Embryonic facial prominence (tissue), 1 donor: Measurements from ENCODE around the gene FAM124A.

ENCODE experiments used
- DNase-seq: peaks from one replicate; pipeline ENCODE4 v3.0.0-alpha.2; 2016; ENCODE audit errors: extremely low spot score

Gene FAM124A, protein sequence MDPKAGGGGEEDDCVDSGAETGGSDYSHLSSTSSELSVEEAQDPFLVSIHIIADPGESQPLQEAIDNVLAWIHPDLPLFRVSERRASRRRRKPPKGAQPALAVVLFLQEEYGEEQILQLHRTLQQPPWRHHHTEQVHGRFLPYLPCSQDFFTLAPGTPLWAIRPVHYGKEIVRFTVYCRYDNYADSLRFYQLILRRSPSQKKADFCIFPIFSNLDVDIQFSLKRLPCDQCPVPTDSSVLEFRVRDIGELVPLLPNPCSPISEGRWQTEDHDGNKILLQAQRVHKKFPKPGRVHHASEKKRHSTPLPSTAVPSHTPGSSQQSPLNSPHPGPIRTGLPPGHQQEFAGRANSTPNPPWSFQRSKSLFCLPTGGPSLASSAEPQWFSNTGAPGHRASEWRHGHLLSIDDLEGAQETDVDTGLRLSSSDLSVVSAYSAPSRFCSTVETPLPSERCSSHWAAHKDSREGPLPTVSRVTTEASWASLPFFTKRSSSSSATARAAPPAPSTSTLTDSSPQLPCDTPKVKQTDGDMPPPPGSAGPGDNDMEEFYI

DNA sequence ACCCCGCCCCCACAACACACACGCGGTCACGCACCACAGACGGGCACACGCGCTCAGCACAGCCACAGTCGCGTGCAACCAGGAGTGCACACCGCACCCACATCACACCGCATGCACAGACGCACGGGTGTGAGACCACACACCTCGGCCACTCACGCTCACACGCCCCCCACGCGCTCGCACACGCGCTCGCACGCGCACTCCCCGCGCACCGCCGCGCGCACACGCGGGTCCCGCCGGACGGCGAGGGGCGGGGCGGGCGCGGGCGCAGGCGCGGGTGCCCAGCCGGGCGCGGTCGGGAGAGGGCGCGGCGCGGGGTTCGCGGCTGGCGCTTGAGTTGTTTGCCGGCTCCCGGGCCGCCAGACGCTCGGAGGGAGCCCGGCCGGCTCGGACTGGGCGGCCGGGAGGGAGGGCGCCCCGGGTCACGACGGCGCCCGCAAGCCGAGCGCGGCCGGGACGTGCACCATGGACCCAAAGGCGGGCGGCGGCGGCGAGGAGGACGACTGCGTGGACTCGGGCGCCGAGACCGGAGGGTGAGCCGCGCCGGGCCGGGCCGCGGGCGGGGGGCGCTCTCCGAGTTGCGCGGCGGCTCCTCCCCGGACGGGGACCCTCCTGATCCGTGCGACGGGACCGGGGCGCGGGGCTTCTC lies at the start of gene FAM124A:
Gene FAM124A (plus strand): TSS at position 362 of the 649 bp plus-strand sequence. CDS start 104 bp downstream, at position 466.
- no peak for DNase-seq

DNA sequence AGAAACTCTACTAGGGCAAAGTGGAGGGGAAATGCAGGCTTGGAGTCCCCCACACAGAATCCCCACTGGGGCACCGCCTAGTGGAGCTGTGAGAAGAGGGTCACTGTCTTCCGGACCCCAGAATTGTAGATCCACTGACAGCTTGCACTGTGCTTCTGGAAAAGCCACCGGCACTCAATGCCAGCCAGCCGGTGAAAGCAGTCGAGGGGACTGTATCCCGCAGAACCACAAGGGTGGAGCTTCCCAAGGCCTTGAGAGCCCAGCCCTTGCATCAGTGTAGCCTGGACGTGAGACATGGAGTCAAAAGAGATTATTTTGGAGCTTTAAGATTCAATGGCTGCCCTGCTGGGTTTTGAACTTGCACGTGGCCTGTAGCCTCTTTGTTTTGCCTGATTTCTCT lies 47.2 kb upstream of the FAM124A start:
- DNase-seq: no peak

DNA sequence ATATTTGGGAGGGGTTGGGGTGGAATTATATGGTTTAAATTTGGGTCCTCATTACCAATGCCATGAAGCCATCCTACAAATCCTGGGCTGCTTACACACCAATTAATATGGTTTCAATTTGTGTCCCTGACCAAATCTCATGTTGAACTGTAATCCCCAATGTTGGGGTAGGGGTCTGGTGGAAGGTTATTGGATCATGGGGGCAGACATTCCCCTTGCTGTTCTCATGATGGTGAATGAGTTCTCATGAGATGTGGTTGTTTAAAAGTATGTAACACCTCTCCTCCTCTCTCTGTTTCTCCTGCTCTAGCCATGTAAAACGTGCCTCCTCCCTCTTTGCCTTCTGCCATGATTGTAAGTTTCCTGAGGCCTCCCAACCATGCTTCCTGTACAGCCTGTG lies 46.6 kb upstream of the FAM124A start:
- no peak for DNase-seq

DNA sequence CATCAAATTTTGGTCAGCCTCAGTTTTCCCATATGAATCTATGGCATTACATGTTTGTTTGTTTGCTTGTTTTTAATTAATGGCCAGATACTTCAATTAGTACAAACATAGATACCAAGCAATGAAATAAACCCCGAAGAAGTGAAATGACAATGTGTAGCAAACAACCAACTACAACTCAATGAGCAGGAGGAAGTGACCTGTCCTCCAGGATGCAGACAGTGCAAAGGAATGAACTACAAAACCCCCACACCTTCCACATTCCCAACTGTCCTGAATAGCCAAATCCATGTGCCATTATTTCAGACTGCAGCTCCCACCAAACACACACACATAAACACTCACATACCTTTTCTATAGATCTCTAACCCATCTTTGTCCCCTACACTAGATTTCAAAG lies 45.0 kb upstream of the FAM124A start:
- DNase-seq: no peak

DNA sequence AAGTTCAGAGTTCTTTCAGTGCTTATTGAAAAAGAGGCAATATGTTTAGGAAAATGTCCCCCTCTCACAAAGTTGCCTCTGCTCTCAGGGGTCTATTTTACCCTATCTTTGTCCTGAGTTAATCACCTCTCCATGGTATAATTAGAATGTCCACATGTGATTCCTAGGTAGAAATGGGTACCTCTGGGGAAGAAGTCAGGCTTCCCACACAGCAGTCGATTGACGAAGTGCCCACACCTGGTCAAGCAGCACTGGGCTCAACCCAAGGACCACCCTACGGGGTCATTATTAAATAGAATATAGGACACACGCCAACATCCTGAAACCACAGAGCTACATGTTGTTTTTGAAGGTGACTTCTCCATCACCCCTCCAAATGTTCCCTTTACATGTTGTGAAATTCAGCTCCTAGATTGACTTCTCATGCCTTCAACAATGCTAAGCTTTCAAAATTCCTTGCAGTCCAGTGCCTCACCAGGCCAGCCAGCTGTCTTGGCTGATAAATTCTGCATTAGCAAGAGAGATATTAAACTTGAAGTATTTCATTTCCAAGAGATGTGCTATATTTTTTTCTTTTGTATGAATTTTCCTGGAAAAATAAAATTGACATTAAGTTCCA lies 43.6 kb upstream of the FAM124A start:
- DNase-seq: no peak

DNA sequence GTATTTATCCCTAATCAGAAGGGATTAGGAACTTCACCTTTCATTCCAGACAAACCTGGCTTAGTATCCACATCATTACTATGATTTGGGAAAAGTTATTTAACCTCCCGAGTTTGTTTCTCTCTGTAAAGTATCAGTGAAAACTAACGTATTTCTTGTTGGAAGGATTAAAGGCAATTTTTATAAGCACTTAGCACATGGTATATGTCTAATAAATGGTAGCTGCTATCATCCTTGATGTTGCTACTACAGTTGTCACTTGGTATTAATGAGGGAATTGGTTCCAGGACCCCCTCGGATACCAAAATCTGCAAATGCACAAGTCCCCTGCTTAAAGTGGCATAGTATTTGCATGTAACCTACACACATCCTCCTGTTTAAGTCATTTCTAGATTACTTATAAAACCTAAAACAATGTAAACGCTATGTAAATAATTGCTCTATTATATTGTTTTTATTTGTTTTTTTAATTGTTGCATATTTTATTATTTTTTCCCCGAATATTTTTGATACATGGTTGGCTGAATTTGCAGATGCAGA lies 42.7 kb upstream of the FAM124A start:
- DNase-seq: no peak

DNA sequence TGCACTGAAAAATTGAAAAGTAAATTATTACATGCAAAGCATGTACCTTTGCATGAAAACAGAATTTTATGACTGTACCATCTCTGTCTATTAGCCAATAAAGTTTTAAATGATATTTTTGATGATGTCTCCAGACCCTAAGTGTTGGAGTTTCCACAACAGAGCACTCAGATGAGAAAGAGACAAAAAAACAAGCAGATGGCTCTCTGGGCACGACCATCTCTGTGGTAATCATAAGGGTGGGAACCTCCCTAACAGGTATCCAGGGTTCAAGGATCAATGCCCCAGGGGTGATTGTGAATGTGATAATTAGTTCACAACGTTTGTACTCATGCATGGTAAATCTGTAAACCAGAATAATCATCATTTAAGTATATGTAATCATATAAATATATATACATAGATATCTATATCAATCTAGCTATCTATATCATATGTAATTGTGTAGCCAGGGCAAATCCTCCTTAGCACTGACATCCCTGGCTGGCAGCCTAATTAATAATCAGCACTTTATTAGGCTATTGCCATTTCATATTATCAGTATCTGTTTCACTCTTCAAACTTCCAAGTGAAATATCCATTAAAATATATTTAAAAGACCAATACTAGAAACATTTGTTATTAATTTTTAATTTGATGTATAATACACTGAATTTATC lies 41.2 kb upstream of the FAM124A start:
- DNase-seq: no peak

DNA sequence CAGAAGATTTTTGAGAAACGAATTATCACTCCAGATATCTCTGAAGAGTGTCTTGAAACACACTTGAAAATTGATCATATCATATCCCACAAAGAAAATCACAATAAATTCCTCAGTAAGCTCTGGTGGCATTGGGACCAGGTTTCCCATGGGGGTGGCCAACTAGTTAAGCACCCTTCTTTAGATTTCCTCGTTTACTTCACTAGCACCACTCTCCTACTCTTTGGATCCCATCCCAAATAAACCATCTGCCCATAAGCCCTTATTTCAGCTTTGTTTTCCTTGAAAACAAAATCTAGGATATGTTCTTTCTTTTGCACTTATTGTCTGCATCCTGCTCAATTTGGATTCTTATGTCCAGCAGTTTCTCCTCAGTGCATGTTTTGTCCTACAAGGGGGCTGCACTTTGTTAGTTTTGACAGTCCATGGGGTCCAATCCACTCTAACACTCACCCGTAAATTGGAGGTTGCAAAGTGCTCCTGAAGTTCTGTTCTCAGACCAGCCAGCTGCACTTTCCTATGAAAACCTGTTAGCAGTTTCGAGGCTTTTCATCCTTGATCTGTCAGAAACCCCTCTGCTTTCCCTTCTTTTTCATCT lies 40.3 kb upstream of the FAM124A start:
- no peak for DNase-seq

DNA sequence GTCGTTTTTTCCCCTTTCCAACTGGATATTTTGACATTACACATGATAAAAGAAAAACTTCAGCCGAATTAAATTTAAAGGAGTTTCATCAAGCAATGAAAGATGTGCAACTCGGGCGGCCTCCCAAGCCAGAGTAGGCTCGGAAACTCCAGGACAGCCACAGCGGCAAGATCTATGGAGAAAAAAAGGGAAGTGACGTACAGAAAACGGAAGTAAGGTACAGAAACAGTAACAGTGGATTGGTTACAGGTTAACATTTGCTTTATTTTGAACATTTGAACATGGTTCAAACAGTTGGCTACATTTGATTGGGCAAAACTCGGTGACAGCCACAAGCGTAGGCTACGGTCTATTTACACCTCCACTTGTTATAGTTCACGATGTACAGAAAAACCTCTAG lies 30.5 kb upstream of the FAM124A start:
- no peak for DNase-seq

DNA sequence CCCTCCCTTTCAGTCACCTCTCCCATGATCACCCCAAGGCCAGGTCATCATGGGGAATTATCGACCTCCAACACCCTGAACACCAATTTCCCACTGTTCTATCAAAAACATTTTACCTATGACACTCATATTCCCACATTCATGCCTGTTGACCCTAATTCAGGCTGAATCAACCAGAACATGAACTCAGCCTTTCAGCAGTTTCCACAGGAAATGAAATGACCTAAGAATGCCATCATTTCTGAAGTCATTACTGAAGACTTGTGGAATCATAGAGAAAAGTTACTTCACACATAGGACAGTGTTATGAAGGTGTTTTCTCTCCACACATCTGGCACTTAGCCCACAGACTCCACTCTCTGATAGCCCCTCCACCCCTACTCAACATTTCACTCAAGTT lies 29.9 kb upstream of the FAM124A start:
- no peak for DNase-seq

DNA sequence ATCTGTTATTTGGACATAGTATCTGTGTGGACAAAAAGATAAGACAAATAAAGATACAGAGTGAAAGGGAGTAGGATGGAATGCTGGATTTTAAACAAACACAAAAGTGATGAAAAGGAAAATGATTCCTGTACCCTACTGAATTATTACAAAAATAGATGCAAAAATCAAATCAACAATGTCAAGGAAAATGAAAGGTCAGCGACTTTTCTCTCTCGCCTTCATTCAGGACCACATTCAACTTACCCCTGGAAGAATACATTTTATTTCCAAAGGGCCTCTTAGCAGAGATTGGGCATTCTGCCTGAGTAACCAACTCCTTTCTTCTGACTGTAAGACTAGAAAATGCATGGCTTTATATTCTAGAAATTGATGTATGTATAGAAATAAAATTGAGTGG lies 28.8 kb upstream of the FAM124A start:
- no peak for DNase-seq

DNA sequence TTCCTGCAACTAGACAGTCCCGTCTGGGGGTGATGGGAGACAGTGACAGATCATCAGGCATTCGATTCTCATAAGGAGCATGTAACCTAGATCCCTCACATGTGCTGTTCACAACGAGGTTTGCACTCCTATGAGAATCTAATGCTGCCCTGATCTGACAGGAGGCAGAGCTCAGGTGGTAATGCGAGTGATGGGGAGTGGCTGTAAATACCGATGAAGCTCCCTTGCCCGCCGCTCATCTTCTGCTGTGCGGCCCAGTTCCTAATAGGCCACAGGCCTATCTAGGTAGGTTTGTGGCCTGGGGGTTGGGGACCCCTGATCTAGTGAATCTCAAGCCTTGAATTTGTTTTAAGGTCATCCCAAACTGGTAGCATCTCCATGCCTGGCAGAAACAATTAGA lies 27.3 kb upstream of the FAM124A start:
- DNase-seq: no peak

DNA sequence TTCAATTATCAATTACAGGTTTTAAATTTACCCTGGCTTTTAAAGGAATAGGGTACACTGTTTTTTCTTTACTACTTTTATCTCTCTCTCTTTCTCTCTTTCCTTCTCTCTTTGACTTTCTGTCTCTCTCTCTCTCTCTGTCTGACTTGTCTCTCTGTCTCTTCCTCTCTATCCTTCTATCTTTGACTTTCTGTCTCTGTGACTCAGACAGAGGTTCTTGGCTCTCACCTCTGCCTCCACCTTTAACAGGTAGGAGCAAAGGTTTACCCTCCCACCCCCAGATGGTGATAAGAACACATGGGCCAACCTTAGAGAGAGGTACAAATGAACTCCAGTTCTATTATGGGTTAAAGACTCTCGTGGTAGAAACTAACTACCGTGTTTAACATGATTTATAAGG lies 20.3 kb upstream of the FAM124A start:
- no peak for DNase-seq

DNA sequence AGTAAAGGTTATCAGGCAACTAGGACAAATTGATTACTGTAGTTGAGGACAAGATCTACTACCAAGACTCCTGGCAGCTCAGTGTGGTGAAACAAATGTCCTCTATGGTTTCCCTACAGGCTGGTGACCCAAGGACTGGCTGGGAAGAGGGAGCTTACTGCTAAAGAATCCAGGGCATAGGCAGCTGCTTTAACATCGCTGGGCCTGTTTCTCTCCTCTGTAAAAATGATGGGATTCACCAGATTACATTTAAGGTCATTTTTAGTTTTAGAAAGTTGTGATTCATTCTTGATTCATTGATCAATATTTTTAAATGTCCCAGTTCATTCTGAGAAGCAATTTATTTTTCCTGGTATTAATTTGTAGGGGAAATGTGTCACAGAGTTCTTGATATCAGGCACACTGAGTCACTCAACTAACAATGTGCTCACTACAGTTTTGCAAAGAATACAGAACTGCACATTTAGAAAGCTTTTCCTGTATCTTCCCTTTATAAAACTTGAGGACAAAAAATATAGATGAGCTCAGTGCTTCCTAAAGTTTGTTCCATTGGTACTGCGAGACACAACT lies 19.6 kb upstream of the FAM124A start:
- DNase-seq: no peak

DNA sequence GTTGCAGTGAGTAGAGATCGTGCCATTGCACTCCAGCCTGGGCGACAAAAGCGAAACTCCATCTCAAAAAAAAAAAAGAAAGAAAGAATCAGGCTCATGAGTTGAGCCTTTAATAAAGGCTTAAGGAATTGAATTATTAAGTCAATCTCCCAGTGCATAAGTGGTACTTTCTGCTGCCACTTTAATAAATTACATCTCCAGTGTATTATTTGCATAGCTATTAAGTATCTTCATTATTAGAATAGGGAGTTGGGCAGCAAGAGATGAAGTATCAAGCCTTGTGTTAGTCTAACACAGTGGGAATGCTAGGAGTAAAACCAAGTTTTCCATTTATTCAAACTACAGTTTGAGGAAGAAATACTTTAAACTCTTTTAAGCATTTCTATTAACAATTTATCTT lies 15.6 kb upstream of the FAM124A start:
- no peak for DNase-seq

DNA sequence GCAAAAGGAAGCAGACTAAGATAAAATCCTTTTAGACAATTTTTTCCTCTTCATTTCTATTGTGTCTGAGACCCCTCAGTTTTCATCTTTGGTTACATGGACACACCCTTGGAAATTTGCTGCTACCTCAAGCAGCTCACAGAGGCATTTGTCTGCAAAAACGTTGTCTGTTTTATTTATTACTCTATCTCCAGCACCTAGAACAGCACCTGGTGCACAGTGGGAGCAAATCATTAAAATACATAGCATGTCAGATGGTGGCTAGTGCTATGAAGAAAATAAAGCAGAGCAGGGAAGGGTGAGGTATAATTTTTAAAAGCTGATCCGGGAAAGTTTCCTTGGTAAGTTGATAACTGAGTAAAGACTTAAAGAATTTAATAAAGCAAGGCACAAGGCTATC lies 14.3 kb upstream of the FAM124A start:
- DNase-seq: no peak

DNA sequence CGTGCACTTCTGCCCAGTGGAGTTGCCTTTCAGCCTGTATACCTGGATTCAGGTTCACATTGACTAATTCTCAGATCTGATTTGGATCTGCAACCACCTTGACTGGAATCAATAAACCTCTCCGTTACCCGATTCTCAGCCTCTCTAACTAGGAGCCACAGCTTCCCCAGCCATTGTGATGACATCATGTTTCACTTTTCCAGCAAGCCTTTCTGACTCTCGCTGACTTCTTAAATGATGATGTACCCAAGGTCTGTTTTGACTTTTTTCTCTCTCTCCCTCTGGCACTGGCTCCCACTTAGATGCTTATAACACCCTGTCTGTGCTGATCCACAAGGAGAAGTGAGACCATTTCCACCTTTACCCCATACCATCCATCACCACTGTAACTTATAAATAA lies 13.5 kb upstream of the FAM124A start:
- no peak for DNase-seq

DNA sequence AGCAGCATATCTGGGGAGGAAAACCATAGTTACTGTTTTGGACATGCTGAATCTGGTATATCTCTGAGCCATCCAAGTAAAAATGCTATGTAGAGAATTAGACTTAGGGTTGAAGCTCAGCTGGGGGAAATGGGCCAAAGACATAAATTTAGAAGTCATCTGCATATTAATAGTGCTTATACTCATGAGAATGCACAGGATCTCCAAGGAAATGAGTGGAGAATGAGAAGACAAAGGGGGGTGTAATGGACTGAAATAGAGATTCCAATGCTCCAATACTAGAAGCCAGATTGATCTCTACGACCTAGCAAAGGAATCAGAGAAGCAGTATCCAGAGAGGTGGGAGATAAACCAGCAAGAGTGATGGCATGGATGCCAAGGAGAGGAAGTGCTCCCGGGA lies 10.3 kb upstream of the FAM124A start:
- no peak for DNase-seq

DNA sequence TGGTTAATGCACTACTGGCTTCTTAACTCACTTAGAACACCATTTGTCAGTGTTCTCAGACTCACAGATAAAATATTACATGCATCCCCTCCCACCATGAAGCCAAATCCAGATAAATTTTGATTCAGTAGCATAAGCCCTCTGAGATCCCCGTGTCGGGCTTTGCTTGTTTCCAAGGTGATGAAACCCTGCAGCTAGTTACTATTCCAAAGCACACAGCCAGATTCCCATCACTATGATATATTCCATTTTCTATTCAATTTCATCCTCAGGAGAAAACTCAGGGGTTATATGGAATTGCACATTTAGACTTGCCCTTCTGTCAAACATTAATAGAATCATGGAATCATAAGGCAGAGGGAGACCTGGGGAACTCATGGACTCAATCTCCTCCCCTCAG lies 9.4 kb upstream of the FAM124A start:
- DNase-seq: no peak

DNA sequence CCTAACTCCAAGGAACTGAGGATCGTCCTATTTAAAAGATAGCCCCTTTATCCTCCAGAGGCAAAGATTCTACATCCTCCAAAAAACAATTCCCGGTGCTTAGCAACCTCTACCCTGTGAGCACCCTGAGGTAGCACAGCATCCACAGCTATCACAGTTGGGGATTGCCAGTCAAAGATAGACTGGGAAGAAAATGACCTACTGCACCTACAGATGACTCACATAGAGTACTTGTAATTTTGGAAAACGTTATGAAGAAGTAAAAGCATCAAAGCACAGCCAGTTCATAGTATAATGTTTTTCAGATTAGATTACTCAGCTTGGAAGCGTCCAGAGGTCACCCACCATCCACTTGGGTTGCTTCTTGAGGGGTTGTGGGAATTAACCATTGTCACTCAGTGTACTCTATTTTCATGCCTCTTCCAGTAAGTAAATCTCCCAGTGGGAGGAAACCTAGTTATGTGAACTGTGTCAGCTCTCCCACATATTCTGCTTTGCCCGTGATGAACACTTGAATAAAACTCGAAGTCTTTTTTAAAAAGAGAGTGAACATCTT lies 8.9 kb upstream of the FAM124A start:
- no peak for DNase-seq

DNA sequence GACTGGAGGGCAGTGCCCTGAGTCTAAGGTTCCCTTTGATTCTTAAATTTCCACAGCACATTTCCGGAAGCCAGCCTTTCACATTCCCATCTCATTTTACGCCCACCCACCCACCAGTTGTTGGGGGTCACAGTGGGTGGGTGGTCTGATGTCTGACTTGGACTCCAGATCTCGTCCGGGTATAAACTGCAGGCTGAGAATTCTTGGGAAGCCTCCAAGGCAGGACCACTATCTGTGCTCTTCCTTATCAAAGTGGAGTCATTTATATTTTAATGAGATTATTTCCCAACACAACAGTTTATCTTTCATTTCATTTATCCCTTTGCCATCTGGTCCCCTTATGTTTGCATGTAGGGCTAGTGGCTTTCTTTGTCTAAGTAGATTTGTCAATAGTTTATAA lies 3.6 kb upstream of the FAM124A start:
- DNase-seq: no peak
